PC-3 (cell line): ENCODE measurements around the gene RCOR1. TPM values are rescaled to one million over a fixed set of nuclear protein-coding genes. Genes with fewer than 3 reads are reported as not detected.

Experiments
- ATAC-seq: fragments of 200-7000 bp; cut with Tn5 transposase; 2 replicates; pipeline ENCODE4 v1.9.1; 2020; ENCODE audit warnings: mild to moderate bottlenecking, moderate library complexity
- BruUV-seq: library from RNA; stranded (reverse); fragments of 400-500 nt; replicated peaks from 2 replicates; lab custom pipeline; 2021; lab: Mats Ljungman, UMichigan
- CTCF ChIA-PET: fragments of 300-600 bp; sonication (Branson Sonifier 250); formaldehyde crosslinking; loops from one replicate; lab custom pipeline; 2022; ENCODE audit warnings: antibody characterized with exemption; lab: Charles Lee
- POLR2A ChIA-PET: fragments of 300-600 bp; sonication (Branson Sonifier 250); formaldehyde crosslinking; loops from one replicate; lab custom pipeline; 2022; ENCODE audit warnings: antibody characterized with exemption; ENCODE audit not compliant: unreplicated experiment; lab: Charles Lee
- DNase-seq: peaks from one replicate; pipeline ENCODE4 v3.0.0-alpha.2; 2015
- H2AFZ ChIP-seq: fragments of 300-600 bp; sonication (generic); 2 replicates; pipeline ENCODE4 v1.6.0; 2016; ENCODE audit warnings: antibody characterized with exemption, low read length
- H3F3A ChIP-seq: fragments of 300-600 bp; sonication (generic); one replicate; pipeline ENCODE4 v1.6.0; 2017; ENCODE audit warnings: antibody characterized with exemption, low read length, control low read depth, mild to moderate bottlenecking; ENCODE audit not compliant: unreplicated experiment
- H3K27ac ChIP-seq: fragments of 300-600 bp; sonication (generic); 2 replicates; pipeline ENCODE4 v1.5.1; 2016; ENCODE audit warnings: mild to moderate bottlenecking, low read length
- H3K27me3 ChIP-seq: fragments of 300-600 bp; sonication (generic); 2 replicates; pipeline ENCODE4 v1.6.1; 2016; ENCODE audit warnings: low read length, mixed read lengths
- H3K36me3 ChIP-seq: fragments of 300-600 bp; sonication (generic); 2 replicates; pipeline ENCODE4 v1.6.1; 2016; ENCODE audit warnings: low read depth, mixed run types, low read length, mixed read lengths
- H3K4me1 ChIP-seq: fragments of 300-600 bp; sonication (generic); 2 replicates; pipeline ENCODE4 v1.5.1; 2016; ENCODE audit warnings: low read length; ENCODE audit not compliant: insufficient read depth
- H3K4me2 ChIP-seq: fragments of 300-600 bp; sonication (generic); 2 replicates; pipeline ENCODE4 v1.6.0; 2016; ENCODE audit warnings: low read length
- H3K4me3 ChIP-seq: fragments of 300-600 bp; sonication (generic); 2 replicates; pipeline ENCODE4 v1.5.1; 2016; ENCODE audit warnings: mild to moderate bottlenecking, low read length, mixed read lengths
- H3K79me2 ChIP-seq: fragments of 300-600 bp; sonication (generic); 2 replicates; pipeline ENCODE4 v1.6.1; 2017; ENCODE audit warnings: low read length, mixed read lengths
- H3K9ac ChIP-seq: fragments of 300-600 bp; sonication (generic); 2 replicates; pipeline ENCODE4 v1.6.0; 2016; ENCODE audit warnings: mild to moderate bottlenecking, low read length
- H3K9me2 ChIP-seq: fragments of 300-600 bp; sonication (generic); replicated peaks from 2 replicates; pipeline ENCODE4 v1.6.1; 2016; ENCODE audit warnings: mixed run types, low read length, mixed read lengths
- H3K9me3 ChIP-seq: fragments of 300-600 bp; sonication (generic); 2 replicates; pipeline ENCODE4 v1.6.1; 2016; ENCODE audit warnings: low read length, mixed read lengths
- H4K20me1 ChIP-seq: fragments of 300-600 bp; sonication (generic); 2 replicates; pipeline ENCODE4 v1.6.1; 2016; ENCODE audit warnings: low read length, mixed read lengths
- CTCF ChIP-seq: fragments of 300-600 bp; sonication (generic); conservative IDR thresholded peaks from 2 replicates; pipeline ENCODE4 v1.5.1; 2017; ENCODE audit warnings: antibody characterized with exemption, low read depth, mild to moderate bottlenecking, low read length
- EZH2 ChIP-seq: fragments of 300-600 bp; sonication (generic); IDR thresholded peaks from one replicate; pipeline ENCODE4 v1.6.1; 2017; ENCODE audit warnings: antibody characterized with exemption, mild to moderate bottlenecking, low read length; ENCODE audit not compliant: unreplicated experiment
- EZH2phosphoT487 ChIP-seq: fragments of 300-600 bp; sonication (generic); IDR thresholded peaks from 2 replicates; pipeline ENCODE4 v1.6.1; 2018; ENCODE audit warnings: mild to moderate bottlenecking, antibody characterized with exemption, low read length, borderline replicate concordance
- intact Hi-C: fragments of 100-400 bp; cut with micrococcal nuclease; formaldehyde crosslinking; loops from 2 replicates; pipeline ENCODE4 v1.9.0; 2023
- total RNA-seq: library from RNA; depleted of rRNA; stranded (reverse); fragments of >200 nt; gene quantifications from 2 replicates; pipeline ENCODE4 v1.2.3, GENCODE V29; 2014

RCOR1 gene
- total RNA-seq, 1 experiment from 2014 or later: 22.2 TPM

DNA sequence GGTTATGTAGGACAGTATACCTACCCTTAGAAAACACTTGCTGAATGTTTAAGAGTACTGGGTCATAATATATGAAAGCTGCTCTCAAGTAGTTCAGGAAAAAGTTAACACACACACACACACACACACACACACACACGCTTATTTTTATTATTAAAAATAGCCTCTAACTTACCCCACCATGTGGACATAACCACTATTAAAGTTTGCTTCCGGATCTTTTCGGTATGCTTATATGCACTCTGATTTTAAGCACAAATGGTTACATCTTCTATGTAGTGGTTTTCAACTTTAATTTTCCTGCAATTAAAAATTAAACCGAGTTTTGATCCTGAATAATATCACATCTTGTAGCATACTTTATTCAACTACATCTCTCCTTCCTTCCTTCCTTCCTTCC is 99.9 kb downstream of the RCOR1 start:
- peaks cover 46% of the 10 kb centered on the region; the same call in 1 of the 2 replicates for H4K20me1 ChIP-seq
- H3K79me2 ChIP-seq: peaks cover 95% of the 10 kb centered on the region
- H3F3A ChIP-seq: peaks cover 7% of the 10 kb centered on the region
- CTCF ChIA-PET: no interaction called here
- no peak overlapping the region for H3K9ac ChIP-seq
- H3K4me2 ChIP-seq: 0 out of 2 replicates have a peak overlapping the region, but pooled peaks have one; percentile 2
- no peaks in the 10 kb centered on the region for H3K36me3 ChIP-seq
- H3K4me1 ChIP-seq: peaks cover 37% of the 10 kb centered on the region
- H3K4me3 ChIP-seq: no peak overlapping the region
- POLR2A ChIA-PET: no interaction called here
- no TSS peak for BruUV-seq
- H3K9me3 ChIP-seq: no peaks in the 10 kb centered on the region
- DNase-seq (no peak), ATAC-seq (no peak)
- intact Hi-C loops: loop anchor here (5.0 kb wide), 1 partner anchor 100 kb away; the partner anchor contains the start of gene RCOR1
- H3K27ac ChIP-seq: no peak overlapping the region
- TF ChIP-seq CTCF (no peak), EZH2phosphoT487 (no peak), EZH2 (no peak)
- no peaks in the 10 kb centered on the region for H3K27me3 ChIP-seq
- no peaks in the 10 kb centered on the region for H3K9me2 ChIP-seq
- H2AFZ ChIP-seq: no peak overlapping the region

GRCh38 chr14:102693006-102693755 is 100.7 kb downstream of the RCOR1 start:
- no peaks in the 10 kb centered on the region for H3K9me2 ChIP-seq
- ATAC-seq: no peak; the same call in 1 of the 2 replicates
- DNase-seq: no peak
- H3K79me2 ChIP-seq: peaks cover 95% of the 10 kb centered on the region
- BruUV-seq: no TSS peak
- H3K9ac ChIP-seq: no peak overlapping the region
- H3F3A ChIP-seq: peaks cover 7% of the 10 kb centered on the region
- H3K27me3 ChIP-seq: no peaks in the 10 kb centered on the region
- no peak overlapping the region for H2AFZ ChIP-seq
- H4K20me1 ChIP-seq: peaks cover 48% of the 10 kb centered on the region; the same call in 1 of the 2 replicates
- no peaks in the 10 kb centered on the region for H3K9me3 ChIP-seq
- no peak overlapping the region for H3K4me2 ChIP-seq
- no peak for TF ChIP-seq EZH2
- TF ChIP-seq CTCF: no peak
- no peak for TF ChIP-seq EZH2phosphoT487
- intact Hi-C loops: loop anchor here (5.0 kb wide), 1 partner anchor 101 kb away; the partner anchor contains the start of gene RCOR1
- ChIA-PET POLR2A (no interaction called here), CTCF (interaction anchor here (0.5 to 1.2 kb wide), 2 partner anchors 169 to 554 kb away, joined by 3 read pairs; no protein-coding TSS in a partner anchor)
- H3K4me3 ChIP-seq: no peak overlapping the region
- no peak overlapping the region for H3K27ac ChIP-seq
- H3K36me3 ChIP-seq: no peaks in the 10 kb centered on the region
- H3K4me1 ChIP-seq: peaks cover 39% of the 10 kb centered on the region
